ENCODE data around the gene ARGFX. TPM values are rescaled to one million over a fixed set of nuclear protein-coding genes. Genes with fewer than 3 reads are reported as not detected.

The ARGFX gene
- polyA plus RNA-seq, 1 of the 3 experiments (the other 2 are of a cell fraction) = not detected

DNA sequence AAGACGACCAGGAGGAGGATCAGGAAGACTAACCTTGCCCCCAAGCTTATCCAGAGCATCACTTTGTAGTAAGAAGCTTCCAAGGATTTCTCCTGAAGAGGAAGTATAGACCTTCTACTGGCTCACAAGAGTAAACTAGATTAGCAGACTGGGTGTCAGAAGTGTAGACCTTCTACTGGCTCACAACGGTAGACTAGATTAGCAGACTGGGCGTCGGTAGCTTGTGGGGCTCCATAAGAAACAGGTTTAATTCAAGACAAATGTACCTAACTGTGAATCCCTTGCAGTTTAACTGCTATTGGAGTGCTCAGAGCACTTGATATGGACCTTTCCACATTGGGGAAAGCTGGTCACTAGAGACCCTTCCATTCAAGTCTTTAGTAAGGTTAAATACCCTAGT lies 38.4 kb downstream of the ARGFX start:
- no peaks in the 10 kb centered on the region for H3K27me3 ChIP-seq (ENCODE audit: insufficient read depth)
- H3K9me2 ChIP-seq = no peaks in the 10 kb centered on the region
- no peak overlapping the region for H3K27ac ChIP-seq (ENCODE audit: low read depth in 2 of 2, low read length in 1 of 2)
- CTCF ChIA-PET = no interaction called here
- WGBS (ENCODE audit: low lambda C conversion rate) = 49% methylated on average over 4 of the region's 4 CpGs
- no peaks in the 10 kb centered on the region for H3K4me1 ChIP-seq (ENCODE audit: control insufficient read depth in 1 of 2, insufficient read depth in 2 of 2, low read depth in 1 of 2, low read length in 1 of 2)
- no peaks in the 10 kb centered on the region for H3F3A ChIP-seq (replicated peaks; ENCODE audit: insufficient read depth)
- no peak overlapping the region for H2AFZ ChIP-seq (ENCODE audit: low read depth)
- no peaks in the 10 kb centered on the region for H4K20me1 ChIP-seq (ENCODE audit: insufficient read depth)
- H3K36me3 ChIP-seq (replicated peaks in 1 of 2; ENCODE audit: control insufficient read depth in 1 of 2, insufficient read depth in 2 of 2, low read length in 1 of 2) = no peaks in the 10 kb centered on the region
- POLR2A ChIA-PET = no interaction called here
- H3K4me2 ChIP-seq = no peak overlapping the region
- DNase-seq = no peak
- no peaks in the 10 kb centered on the region for H3K9me3 ChIP-seq
- TF ChIP-seq USF1 (IDR thresholded peaks at IDR 0.05; ENCODE audit: borderline replicate concordance, low read depth) = no peak
- TF ChIP-seq, protein P1, sequence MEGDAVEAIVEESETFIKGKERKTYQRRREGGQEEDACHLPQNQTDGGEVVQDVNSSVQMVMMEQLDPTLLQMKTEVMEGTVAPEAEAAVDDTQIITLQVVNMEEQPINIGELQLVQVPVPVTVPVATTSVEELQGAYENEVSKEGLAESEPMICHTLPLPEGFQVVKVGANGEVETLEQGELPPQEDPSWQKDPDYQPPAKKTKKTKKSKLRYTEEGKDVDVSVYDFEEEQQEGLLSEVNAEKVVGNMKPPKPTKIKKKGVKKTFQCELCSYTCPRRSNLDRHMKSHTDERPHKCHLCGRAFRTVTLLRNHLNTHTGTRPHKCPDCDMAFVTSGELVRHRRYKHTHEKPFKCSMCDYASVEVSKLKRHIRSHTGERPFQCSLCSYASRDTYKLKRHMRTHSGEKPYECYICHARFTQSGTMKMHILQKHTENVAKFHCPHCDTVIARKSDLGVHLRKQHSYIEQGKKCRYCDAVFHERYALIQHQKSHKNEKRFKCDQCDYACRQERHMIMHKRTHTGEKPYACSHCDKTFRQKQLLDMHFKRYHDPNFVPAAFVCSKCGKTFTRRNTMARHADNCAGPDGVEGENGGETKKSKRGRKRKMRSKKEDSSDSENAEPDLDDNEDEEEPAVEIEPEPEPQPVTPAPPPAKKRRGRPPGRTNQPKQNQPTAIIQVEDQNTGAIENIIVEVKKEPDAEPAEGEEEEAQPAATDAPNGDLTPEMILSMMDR (IDR thresholded peaks at IDR 0.05) = no peak
- no peak for TF ChIP-seq EP300 (IDR thresholded peaks at IDR 0.05; ENCODE audit: borderline replicate concordance in 1 of 2, low read depth in 1 of 2, low read length in 1 of 2)
- TF ChIP-seq RCOR1 (IDR thresholded peaks at IDR 0.05; ENCODE audit: low read length) = no peak
- TF ChIP-seq FOSL2 (IDR thresholded peaks at IDR 0.05; ENCODE audit: borderline replicate concordance, low read depth) = no peak
- no peak overlapping the region for H3K4me3 ChIP-seq (ENCODE audit: low read depth in 2 of 2, low read length in 1 of 2)
- no peak overlapping the region for H3K9ac ChIP-seq
- no peaks in the 10 kb centered on the region for H3K79me2 ChIP-seq (ENCODE audit: insufficient read depth)

Other genes with a start within 250 kb of the ARGFX start
- 1.4 and 2.6 TPM in 2 replicates for gene POLQ, start 22.0 kb upstream of the ARGFX start, polyA plus RNA-seq (2012; rRNA removed)
- not detected in 2 replicates for gene FBXO40, start 25.4 kb downstream of the ARGFX start, polyA plus RNA-seq (2012; rRNA removed)
- gene HCLS1, start 93.0 kb downstream of the ARGFX start, polyA plus RNA-seq (2012; rRNA removed) = 0.23 and 0.29 TPM in 2 replicates
- 10.3 and 15.4 TPM in 2 replicates for gene GOLGB1, start 181.8 kb downstream of the ARGFX start, polyA plus RNA-seq (2012; rRNA removed)

All from SK-N-SH (cell line).